ENCODE measurements around the gene IQCK.
"Not testable (repeated sequence)": the region's sequence is repeated elsewhere in the genome, so short reads cannot be mapped to it uniquely, and the experiment has no call there.

Gene IQCK

DNA sequence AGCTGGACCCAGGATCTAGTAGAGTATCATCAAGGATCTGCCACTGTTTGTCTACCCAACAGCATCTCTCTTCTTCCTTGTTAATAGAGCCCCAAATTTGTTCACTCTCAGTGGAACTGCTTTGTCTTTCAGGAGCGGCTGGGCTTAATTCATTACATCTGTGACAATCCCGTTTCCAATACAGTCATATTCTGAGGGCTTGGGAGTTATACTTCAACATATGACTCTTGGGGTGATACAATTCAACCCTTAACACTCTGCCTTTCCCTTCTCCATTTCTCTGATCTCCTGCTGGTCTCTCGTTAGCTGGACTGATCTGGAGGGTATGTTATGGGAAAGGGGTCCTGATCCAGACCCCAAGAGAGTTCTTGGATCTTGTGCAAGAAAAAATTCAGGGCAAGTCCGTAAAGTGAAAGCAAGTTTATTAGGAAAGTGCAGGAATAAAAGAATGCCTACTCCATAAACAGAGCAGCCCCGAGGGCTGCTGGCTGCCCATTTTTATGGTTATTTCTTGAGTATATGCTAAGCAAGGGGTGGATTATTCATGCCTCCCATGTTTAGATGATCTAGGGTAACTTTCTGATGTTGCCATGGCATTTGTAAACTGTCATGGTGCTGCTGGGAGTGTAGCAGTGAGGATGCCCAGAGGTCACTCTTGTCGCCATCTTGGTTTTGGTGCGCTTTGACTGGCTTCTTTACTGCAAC, 42.4 kb downstream of the IQCK start:
- no peak for DNase-seq

GRCh38 chr16:19765860-19766553, 47.9 kb downstream of the IQCK start:
- DNase-seq: no peak

DNA sequence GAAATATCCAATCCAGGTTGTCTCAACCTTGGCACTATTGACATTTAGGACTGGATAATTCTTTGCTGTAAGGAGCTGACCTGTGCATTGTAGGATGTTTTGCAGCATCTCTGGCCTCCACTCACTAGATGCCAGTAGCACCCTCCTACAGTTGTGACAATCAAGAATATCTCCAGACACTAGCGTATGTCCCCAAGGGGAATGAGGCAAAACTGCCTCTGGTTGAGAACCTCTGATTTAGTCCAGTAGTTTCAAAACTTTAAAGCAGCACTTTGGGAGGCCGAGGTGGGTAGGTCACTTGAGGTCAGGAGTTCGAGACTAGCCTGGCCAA, 48.4 kb downstream of the IQCK start:
- no peak for DNase-seq

GRCh38 chr16:19766988-19767387, 48.9 kb downstream of the IQCK start:
- DNase-seq: no peak

DNA sequence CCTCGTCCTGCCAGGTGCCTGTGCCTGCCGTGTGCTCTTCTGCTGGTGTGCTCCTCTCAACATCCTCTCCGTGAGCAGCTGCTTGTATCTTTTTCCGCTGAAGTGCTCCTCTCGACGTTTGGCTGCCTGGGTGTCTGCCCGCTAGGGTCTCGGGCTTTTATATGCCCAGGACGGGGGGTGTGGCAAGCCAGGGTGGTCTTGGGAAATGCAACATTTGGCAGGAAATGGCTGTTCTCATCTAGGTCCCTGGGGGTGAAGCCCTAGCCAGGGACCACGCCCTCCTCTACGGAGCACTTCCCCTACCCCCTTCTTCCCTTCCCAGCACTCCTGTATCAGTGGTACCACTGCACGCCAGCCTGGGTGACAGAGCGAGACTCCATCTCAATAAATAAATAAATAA, 49.4 kb downstream of the IQCK start:
- no peak for DNase-seq

GRCh38 chr16:19769239-19769638, 51.2 kb downstream of the IQCK start:
- no peak for DNase-seq

DNA sequence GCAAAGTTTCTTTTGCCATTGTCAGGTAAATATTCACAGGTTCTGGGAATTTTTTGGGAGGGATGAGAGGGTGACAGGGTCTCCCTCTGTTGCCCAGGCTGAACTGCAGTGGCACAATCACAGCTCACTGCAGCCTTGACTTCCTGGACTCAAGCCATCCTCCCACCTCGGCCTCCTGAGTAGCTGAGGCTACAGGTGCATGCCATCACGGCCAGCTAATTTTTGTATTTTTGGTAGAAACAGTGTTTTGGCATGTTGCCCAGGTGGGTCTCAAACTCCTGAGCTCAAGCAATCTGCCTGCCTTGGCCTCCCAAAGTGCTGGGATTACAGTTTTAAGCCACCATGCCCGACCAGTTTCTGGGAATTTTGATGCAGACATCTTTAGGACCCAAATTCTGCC, 53.0 kb downstream of the IQCK start:
- DNase-seq: no peak

- no peak for DNase-seq
Observed at GRCh38 chr16:19771796-19772195, 53.7 kb downstream of the IQCK start.

- no peak for DNase-seq
Observed at GRCh38 chr16:19774024-19774423, 56.0 kb downstream of the IQCK start.

- DNase-seq: no peak
Observed at GRCh38 chr16:19776147-19776546, 58.1 kb downstream of the IQCK start.

- DNase-seq: no peak
Observed at GRCh38 chr16:19776565-19776964, 58.5 kb downstream of the IQCK start.

- DNase-seq: no peak
Observed at GRCh38 chr16:19780321-19780720, 62.2 kb downstream of the IQCK start.

- no peak for DNase-seq
Observed at GRCh38 chr16:19781226-19781625, 63.2 kb downstream of the IQCK start.

GRCh38 chr16:19783363-19784182, 65.5 kb downstream of the IQCK start:
- DNase-seq: no peak

DNA sequence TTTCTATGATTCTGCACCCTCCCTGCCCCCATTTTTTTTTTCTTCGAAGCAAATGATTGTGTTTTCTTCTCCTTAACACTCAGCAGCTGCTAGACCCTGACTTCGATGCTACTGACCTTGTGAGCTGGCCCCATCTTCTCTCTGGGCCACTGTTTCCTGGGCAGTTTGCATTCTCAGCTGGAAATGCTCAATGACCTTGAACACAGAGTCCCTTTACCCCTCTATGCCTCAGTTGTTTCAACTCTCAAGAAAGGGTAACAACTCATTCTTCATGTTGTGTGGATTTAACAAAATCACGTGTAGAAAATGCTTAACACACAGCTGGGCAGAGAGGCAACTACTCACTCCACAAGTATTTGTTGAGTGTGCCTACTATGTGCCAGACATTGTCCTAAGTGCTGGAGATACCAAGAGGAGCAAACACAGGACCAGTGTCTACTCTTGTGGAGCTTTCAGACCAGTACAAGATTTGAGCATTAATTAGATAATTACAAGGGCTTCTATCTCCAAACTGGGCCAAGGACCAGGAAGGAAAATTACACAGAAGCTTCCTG, 66.2 kb downstream of the IQCK start:
- no peak for DNase-seq

DNA sequence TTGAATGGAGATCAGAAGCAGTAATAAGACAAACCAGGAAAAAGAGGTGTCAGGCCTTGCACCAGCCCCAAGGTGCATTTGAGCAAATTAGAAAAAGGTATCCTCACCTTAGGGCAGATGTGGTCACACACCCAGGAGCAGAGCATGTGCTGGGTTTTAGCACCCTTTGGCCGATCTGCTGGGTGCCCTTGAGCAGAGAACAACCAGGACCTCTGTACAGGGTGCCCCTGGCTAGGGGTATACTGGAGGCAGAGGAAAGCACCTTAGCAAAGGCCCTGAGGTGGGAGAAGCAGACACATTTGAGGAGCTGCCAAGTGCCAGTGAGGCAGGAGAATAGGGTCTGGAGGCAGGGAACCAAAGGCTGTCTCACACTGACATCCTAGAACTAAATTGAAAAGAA, 67.0 kb downstream of the IQCK start:
- no peak for DNase-seq

- DNase-seq: no peak
Observed at GRCh38 chr16:19785512-19786130, 67.5 kb downstream of the IQCK start.

DNA sequence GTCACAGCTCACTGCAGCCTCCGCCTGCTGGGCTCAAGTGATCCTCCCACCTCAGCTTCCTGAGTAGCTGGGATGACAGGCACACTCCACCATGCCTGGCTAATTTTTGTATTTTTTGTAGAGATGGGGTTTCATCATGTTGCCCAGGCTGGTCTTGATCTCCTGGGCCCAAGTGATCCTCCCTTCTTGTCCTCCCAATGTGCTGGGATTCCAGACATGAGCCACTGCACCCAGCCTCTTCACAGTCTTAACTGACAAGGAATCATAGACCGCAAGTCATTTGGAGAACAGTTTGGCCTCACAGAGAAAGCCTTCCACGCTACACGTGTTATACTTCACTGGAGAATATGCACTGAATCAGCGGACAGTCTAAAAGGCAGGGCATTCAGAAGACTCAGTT, 83.3 kb downstream of the IQCK start:
- not testable (repeated sequence) for DNase-seq

GRCh38 chr16:19801824-19802223, 83.8 kb downstream of the IQCK start:
- DNase-seq: not testable (repeated sequence)

GRCh38 chr16:19802612-19803011, 84.5 kb downstream of the IQCK start:
- no peak for DNase-seq

GRCh38 chr16:19804538-19805323, 86.7 kb downstream of the IQCK start:
- peak; percentile 15 for DNase-seq

DNA sequence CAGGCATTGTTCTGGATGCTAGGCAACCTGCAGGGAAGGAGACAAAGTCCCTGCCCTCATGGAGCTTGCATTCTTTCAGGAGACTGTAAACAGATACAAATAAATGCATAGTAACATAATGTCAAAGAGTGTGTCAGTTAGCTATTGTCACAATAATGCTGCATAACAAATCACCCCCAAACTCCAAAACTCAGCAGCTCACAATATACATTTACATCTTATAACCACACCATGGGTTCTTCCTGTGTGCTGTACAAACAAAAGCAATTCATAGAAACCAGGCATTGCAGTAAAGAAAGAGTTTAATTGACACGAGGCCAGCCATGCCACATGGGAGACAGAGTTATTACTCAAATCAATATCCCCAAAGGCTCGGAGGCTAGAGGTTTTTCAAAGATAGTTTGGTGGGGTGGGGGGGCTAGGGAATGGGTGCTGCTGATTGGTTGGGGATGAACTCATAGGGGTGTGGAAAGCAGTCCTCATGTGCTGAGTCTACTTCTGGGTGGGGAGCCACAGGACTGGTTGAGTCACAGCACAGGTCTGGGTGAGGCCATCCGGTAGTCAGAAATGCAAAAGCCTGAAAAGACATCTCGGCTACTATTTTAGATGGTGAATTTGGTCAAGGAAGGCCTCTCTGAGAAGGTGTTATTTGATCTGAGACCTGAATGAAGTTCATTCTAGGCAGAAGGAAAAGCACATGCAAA, 87.5 kb downstream of the IQCK start:
- DNase-seq: no peak

All from activated CD4-positive, alpha-beta T cell treated with anti-CD3 and anti-CD28 coated beads, Interleukin-2, amount 50 U/mL, for 1 hour (primary cell).